Fibroblast of lung (primary cell): ENCODE data around the gene TEX29. TPM values are rescaled to one million over a fixed set of nuclear protein-coding genes. Genes with fewer than 3 reads are reported as not detected.

Experiments used
- DNase-seq, 2 donors: peaks; one replicate each; pipeline versions ENCODE4 v3.0.0 to v3.0.0-alpha.2; 2010; ENCODE audit warnings: low read depth in 2 of 2
- H2AFZ ChIP-seq: 2 replicates; pipeline ENCODE4 v1.5.1; 2012; ENCODE audit warnings: low read length, control low read depth, inconsistent platforms
- H3K27ac ChIP-seq: 2 replicates; pipeline ENCODE4 v1.5.1; 2011; ENCODE audit warnings: low read length, control low read depth; ENCODE audit not compliant: insufficient read depth
- H3K27me3 ChIP-seq: 2 replicates; pipeline ENCODE4 v1.5.1; 2011; ENCODE audit warnings: mild to moderate bottlenecking, low read length; ENCODE audit not compliant: control insufficient read depth, insufficient read depth
- H3K36me3 ChIP-seq: 2 replicates; pipeline ENCODE4 v1.5.1; 2011; ENCODE audit warnings: low read length; ENCODE audit not compliant: control insufficient read depth, insufficient read depth
- H3K4me1 ChIP-seq: 2 replicates; pipeline ENCODE4 v1.5.1; 2011; ENCODE audit warnings: low read length; ENCODE audit not compliant: control insufficient read depth, insufficient read depth; ENCODE audit errors: extremely low read depth
- H3K4me2 ChIP-seq: 2 replicates; pipeline ENCODE4 v1.5.1; 2011; ENCODE audit warnings: low read length, control low read depth; ENCODE audit not compliant: insufficient read depth; ENCODE audit errors: extremely low read depth
- H3K4me3 ChIP-seq, 4 experiments: fragments of 200-600 bp in 1 of 4; sonication (generic) in 1 of 4; replicated peaks in 1 of 4; 2 replicates each; pipeline ENCODE4 v1.5.1; 2011 to 2016; ENCODE audit warnings: low read length in 4 of 4, low read depth in 3 of 4, mild to moderate bottlenecking in 3 of 4, control low read depth in 2 of 4, inconsistent platforms in 1 of 4, mixed read lengths in 1 of 4; ENCODE audit not compliant: insufficient read depth in 1 of 4; ENCODE audit errors: control extremely low read depth in 1 of 4
- H3K79me2 ChIP-seq: 2 replicates; pipeline ENCODE4 v1.5.1; 2012; ENCODE audit warnings: mild to moderate bottlenecking, low read length, inconsistent platforms; ENCODE audit not compliant: control insufficient read depth, insufficient read depth
- H3K9ac ChIP-seq: 2 replicates; pipeline ENCODE4 v1.5.1; 2011; ENCODE audit warnings: mild to moderate bottlenecking, low read length, control low read depth; ENCODE audit not compliant: insufficient read depth
- H3K9me3 ChIP-seq: 2 replicates; pipeline ENCODE4 v1.5.1; 2012; ENCODE audit warnings: low read depth, low read length; ENCODE audit not compliant: control insufficient read depth, insufficient read depth
- H4K20me1 ChIP-seq: 2 replicates; pipeline ENCODE4 v1.5.1; 2011; ENCODE audit warnings: low read length; ENCODE audit not compliant: control insufficient read depth, insufficient read depth; ENCODE audit errors: extremely low read depth
- EZH2 ChIP-seq: IDR thresholded peaks from 2 replicates; pipeline ENCODE4 v1.5.1; 2012; ENCODE audit warnings: low read length, control low read depth, mild to moderate bottlenecking; ENCODE audit errors: missing control alignments
- polyA plus RNA-seq, 2 donors: library from polyadenylated mRNA; depleted of rRNA in 1 of 2; stranded (reverse) in 1 of 2; unstranded in 1 of 2; fragments of >200 nt; gene quantifications; 2 replicates each; pipeline ENCODE4 v1.2.1, GENCODE V29; 2011 to 2012; ENCODE audit warnings: missing spikeins in 1 of 2
- total RNA-seq: library from RNA; depleted of rRNA; stranded (reverse); fragments of >200 nt; gene quantifications from 2 replicates; pipeline ENCODE4 v1.2.1, GENCODE V29; 2014
- TF ChIP-seq, protein P1 (sequence below), 2 donors: IDR thresholded peaks in 1 of 2; conservative IDR thresholded peaks in 1 of 2; 1 replicate in 1 of 2; 2 replicates in 1 of 2; pipeline ENCODE4 v1.5.1; 2011 to 2012; ENCODE audit warnings: low read length in 2 of 2, control low read depth in 1 of 2, inconsistent platforms in 1 of 2, low read depth in 1 of 2, mild to moderate bottlenecking in 1 of 2

The TEX29 gene
- total and polyA plus RNA-seq, 2 donors (not counting 1 experiment from before 2014, with no cell fraction given) = 0.66 to 1.7 TPM

- no peak overlapping the region for H3K4me3 ChIP-seq
- no peaks in the 10 kb centered on the region for H3K9me3 ChIP-seq
- no peaks in the 10 kb centered on the region for H4K20me1 ChIP-seq
- H3K36me3 ChIP-seq = no peaks in the 10 kb centered on the region
- H3K27ac ChIP-seq = no peak overlapping the region
- H3K27me3 ChIP-seq = no peaks in the 10 kb centered on the region
- H3K79me2 ChIP-seq = no peaks in the 10 kb centered on the region
- DNase-seq = no peak
- no peak for TF ChIP-seq EZH2
- no peak overlapping the region for H2AFZ ChIP-seq
- no peaks in the 10 kb centered on the region for H3K4me1 ChIP-seq
- H3K4me2 ChIP-seq = no peak overlapping the region
- H3K9ac ChIP-seq = no peak overlapping the region
Measured at GRCh38 chr13:111360452-111360851, 40.0 kb downstream of the TEX29 start.

- H3K4me3 ChIP-seq = no peak overlapping the region
- H3K36me3 ChIP-seq = no peaks in the 10 kb centered on the region
- H4K20me1 ChIP-seq = no peaks in the 10 kb centered on the region
- H3K4me2 ChIP-seq = no peak overlapping the region
- no peaks in the 10 kb centered on the region for H3K27me3 ChIP-seq
- no peaks in the 10 kb centered on the region for H3K4me1 ChIP-seq
- H3K9me3 ChIP-seq = no peaks in the 10 kb centered on the region
- no peak overlapping the region for H3K27ac ChIP-seq
- H3K9ac ChIP-seq = no peak overlapping the region
- H2AFZ ChIP-seq = no peak overlapping the region
- TF ChIP-seq EZH2 = no peak
- no peak for DNase-seq
- no peaks in the 10 kb centered on the region for H3K79me2 ChIP-seq
Measured at GRCh38 chr13:111361046-111361872, 40.8 kb downstream of the TEX29 start.

DNA sequence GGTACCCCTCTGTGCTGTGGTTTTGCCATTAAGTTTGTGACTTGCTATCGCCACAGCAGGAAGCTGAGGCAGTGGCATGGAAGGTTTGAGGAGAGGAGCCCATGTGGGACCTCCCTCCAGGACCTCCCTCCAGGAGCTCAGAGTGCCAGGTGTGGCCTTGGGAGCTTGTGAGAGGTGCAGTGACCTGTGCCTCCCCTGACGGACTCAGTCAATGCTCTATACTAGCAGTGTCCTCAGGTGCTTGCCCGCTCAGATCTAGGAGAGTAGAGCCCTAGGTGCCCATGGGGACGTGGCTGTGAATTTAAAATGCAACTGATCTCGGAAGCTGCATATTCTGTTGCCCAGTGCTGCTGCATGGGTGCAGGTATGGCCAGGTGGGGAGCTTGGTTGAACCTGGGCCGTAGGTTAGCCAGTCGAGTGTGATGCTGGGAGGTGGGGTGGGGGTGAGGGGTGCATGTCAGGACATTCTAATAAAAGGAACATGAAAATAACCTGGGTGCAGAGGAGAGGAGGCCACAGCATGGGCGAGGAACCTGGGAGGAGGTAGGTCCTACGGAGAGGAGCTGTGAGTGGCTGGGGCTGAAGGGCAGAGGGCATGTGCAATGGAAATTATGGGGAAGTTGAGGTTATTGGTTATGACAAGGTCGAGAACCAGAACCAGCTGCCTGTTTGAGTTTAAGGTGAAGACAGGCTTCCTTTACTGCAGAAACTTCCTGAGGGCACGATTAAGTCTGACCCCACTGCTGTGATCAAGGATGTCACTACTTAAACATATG, 41.6 kb downstream of the TEX29 start:
- no peaks in the 10 kb centered on the region for H3K79me2 ChIP-seq
- no peak overlapping the region for H3K4me2 ChIP-seq
- DNase-seq = no peak
- H2AFZ ChIP-seq = no peak overlapping the region
- H3K36me3 ChIP-seq = no peaks in the 10 kb centered on the region
- no peaks in the 10 kb centered on the region for H4K20me1 ChIP-seq
- no peaks in the 10 kb centered on the region for H3K27me3 ChIP-seq
- no peak overlapping the region for H3K9ac ChIP-seq
- H3K9me3 ChIP-seq = no peaks in the 10 kb centered on the region
- TF ChIP-seq, protein P1, sequence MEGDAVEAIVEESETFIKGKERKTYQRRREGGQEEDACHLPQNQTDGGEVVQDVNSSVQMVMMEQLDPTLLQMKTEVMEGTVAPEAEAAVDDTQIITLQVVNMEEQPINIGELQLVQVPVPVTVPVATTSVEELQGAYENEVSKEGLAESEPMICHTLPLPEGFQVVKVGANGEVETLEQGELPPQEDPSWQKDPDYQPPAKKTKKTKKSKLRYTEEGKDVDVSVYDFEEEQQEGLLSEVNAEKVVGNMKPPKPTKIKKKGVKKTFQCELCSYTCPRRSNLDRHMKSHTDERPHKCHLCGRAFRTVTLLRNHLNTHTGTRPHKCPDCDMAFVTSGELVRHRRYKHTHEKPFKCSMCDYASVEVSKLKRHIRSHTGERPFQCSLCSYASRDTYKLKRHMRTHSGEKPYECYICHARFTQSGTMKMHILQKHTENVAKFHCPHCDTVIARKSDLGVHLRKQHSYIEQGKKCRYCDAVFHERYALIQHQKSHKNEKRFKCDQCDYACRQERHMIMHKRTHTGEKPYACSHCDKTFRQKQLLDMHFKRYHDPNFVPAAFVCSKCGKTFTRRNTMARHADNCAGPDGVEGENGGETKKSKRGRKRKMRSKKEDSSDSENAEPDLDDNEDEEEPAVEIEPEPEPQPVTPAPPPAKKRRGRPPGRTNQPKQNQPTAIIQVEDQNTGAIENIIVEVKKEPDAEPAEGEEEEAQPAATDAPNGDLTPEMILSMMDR (conservative IDR thresholded peaks at IDR 0.05 in 1 of 2, IDR thresholded peaks at IDR 0.05 in 1 of 2; ENCODE audit: low read depth in 1 of 2, low read length in 2 of 2) = no peak
- no peak for TF ChIP-seq EZH2
- H3K4me1 ChIP-seq = no peaks in the 10 kb centered on the region
- H3K27ac ChIP-seq = no peak overlapping the region
- no peak overlapping the region for H3K4me3 ChIP-seq

DNA sequence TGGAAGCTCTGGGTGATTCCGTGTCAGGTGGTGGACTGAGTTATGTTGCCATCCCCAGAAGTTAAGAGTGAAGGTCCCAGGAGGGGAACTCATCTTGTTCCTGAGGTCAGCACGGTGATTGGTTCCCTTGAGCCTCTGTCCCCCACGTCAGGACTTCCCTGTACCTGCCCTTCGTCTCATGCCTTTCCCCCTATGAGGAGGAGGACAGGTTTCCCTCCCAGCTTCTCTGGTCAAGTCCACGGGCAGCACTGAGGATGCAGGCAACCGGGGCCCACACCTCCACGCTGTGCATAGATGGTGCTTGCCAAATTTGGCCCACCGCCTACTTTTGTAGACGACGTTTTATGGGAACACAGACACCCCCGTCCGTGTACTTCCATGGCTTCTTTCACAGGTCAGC, 42.7 kb downstream of the TEX29 start:
- no peaks in the 10 kb centered on the region for H3K79me2 ChIP-seq
- TF ChIP-seq, protein P1 (conservative IDR thresholded peaks at IDR 0.05 in 1 of 2, IDR thresholded peaks at IDR 0.05 in 1 of 2; ENCODE audit: low read depth in 1 of 2, low read length in 2 of 2) = no peak
- no peak for TF ChIP-seq EZH2
- no peak overlapping the region for H3K9ac ChIP-seq
- H3K4me3 ChIP-seq = no peak overlapping the region
- H3K9me3 ChIP-seq = no peaks in the 10 kb centered on the region
- H3K27me3 ChIP-seq = no peaks in the 10 kb centered on the region
- no peak for DNase-seq
- H3K27ac ChIP-seq = no peak overlapping the region
- H3K4me2 ChIP-seq = no peak overlapping the region
- H2AFZ ChIP-seq = no peak overlapping the region
- no peaks in the 10 kb centered on the region for H3K36me3 ChIP-seq
- H3K4me1 ChIP-seq = no peaks in the 10 kb centered on the region
- H4K20me1 ChIP-seq = no peaks in the 10 kb centered on the region
